K562 (cell line): ENCODE results near the gene TCF15. TPM values are rescaled to one million over a fixed set of nuclear protein-coding genes. Genes with fewer than 3 reads are reported as not detected.

Experiments used
- ATAC-seq: fragments of 200-7000 bp; cut with Tn5 transposase; 3 replicates; pipeline ENCODE4 v1.9.1; 2020; ENCODE audit warnings: moderate library complexity
- BruUV-seq: library from RNA; stranded (reverse); fragments of 400-500 nt; replicated peaks from 2 replicates; lab custom pipeline; 2021; lab: Mats Ljungman, UMichigan
- CTCF ChIA-PET: fragments of 300-600 bp; formaldehyde crosslinking; extraction: SDS; loops from one replicate; lab custom pipeline; 2021; ENCODE audit warnings: low intra/inter-chr PET ratio; lab: Yijun Ruan, JAX
- POLR2A ChIA-PET: fragments of 300-600, 350-650 bp; sonication (Branson Sonifier 250); formaldehyde crosslinking; extraction: SDS; loops from one replicate; lab custom pipeline; 2021; ENCODE audit warnings: antibody characterized with exemption, inconsistent platforms; lab: Yijun Ruan, JAX
- DNase-seq, 4 experiments: peaks; one replicate each; pipeline versions ENCODE4 v3.0.0 to v3.0.0-alpha.2; 2011 to 2018; ENCODE audit warnings: low spot score in 3 of 4, mixed read lengths in 3 of 4; ENCODE audit errors: extremely low read depth in 1 of 4
- FAIRE-seq: peaks from 2 replicates; lab custom pipeline; 2011; peaks lifted over from hg19 to GRCh38; lab: Jason Lieb, UNC
- H2AFZ ChIP-seq: 2 replicates; pipeline ENCODE4 v1.6.0; 2011; ENCODE audit warnings: low read depth, low read length, control low read depth, inconsistent platforms
- H3K27ac ChIP-seq: fragments of 200-600 bp; 3 replicates; pipeline ENCODE4 v1.8.0; 2011; ENCODE audit warnings: low read depth, mild to moderate bottlenecking, control low read depth, inconsistent platforms, low read length, moderate library complexity, mixed read lengths; ENCODE audit errors: extremely low read depth
- H3K27me3 ChIP-seq, 2 experiments: fragments of 300-600 bp in 1 of 2; 2 replicates in 1 of 2; 3 replicates in 1 of 2; pipeline versions ENCODE4 v1.6.0 to v1.8.0; 2011; ENCODE audit warnings: inconsistent platforms in 2 of 2, low read length in 2 of 2, mild to moderate bottlenecking in 1 of 2, mixed read lengths in 1 of 2, moderate library complexity in 1 of 2; ENCODE audit not compliant: control insufficient read depth in 2 of 2, insufficient read depth in 2 of 2
- H3K36me3 ChIP-seq: fragments of 300-600 bp; 3 replicates; pipeline ENCODE4 v1.8.0; 2011; ENCODE audit warnings: mild to moderate bottlenecking, low read length, inconsistent platforms; ENCODE audit not compliant: control insufficient read depth, insufficient read depth
- H3K4me1 ChIP-seq, 2 experiments: fragments of 200-600 bp in 1 of 2; replicated peaks in 1 of 2; 2 replicates in 1 of 2; 3 replicates in 1 of 2; pipeline versions ENCODE4 v1.5.1 to v1.8.0; 2011; ENCODE audit warnings: inconsistent platforms in 2 of 2, low read length in 2 of 2, mild to moderate bottlenecking in 1 of 2, mixed read lengths in 1 of 2, moderate library complexity in 1 of 2; ENCODE audit not compliant: control insufficient read depth in 2 of 2, insufficient read depth in 2 of 2
- H3K4me2 ChIP-seq: 2 replicates; pipeline ENCODE4 v1.6.1; 2011; ENCODE audit warnings: low read length, control low read depth, inconsistent platforms, mixed read lengths; ENCODE audit not compliant: insufficient read depth
- H3K4me3 ChIP-seq: fragments of 200-600 bp; sonication (generic), shearing (Covaris generic); 2 replicates; pipeline ENCODE4 v1.5.1; 2016; ENCODE audit warnings: control low read depth, inconsistent platforms
- H3K79me2 ChIP-seq: fragments of 200-600 bp; 3 replicates; pipeline ENCODE4 v1.8.0; 2011; ENCODE audit warnings: low read length, inconsistent platforms; ENCODE audit not compliant: control insufficient read depth, insufficient read depth
- H3K9ac ChIP-seq, 2 experiments: 2 replicates each; pipeline versions ENCODE4 v1.6.0 to v1.6.1; 2011; ENCODE audit warnings: low read depth in 2 of 2, low read length in 2 of 2, control low read depth in 1 of 2, inconsistent platforms in 1 of 2, mild to moderate bottlenecking in 1 of 2, mixed read lengths in 1 of 2; ENCODE audit not compliant: insufficient read depth in 1 of 2
- H3K9me1 ChIP-seq: one replicate; pipeline ENCODE4 v1.6.0; 2011; ENCODE audit warnings: inconsistent platforms, mild to moderate bottlenecking, low read length, moderate library complexity; ENCODE audit not compliant: control insufficient read depth, insufficient read depth
- H3K9me3 ChIP-seq: replicated peaks from 2 replicates; pipeline ENCODE4 v1.5.1; 2011; ENCODE audit warnings: low read depth, low read length, inconsistent platforms; ENCODE audit not compliant: control insufficient read depth, insufficient read depth
- H4K20me1 ChIP-seq: replicated peaks from 2 replicates; pipeline ENCODE4 v1.6.1; 2011; ENCODE audit warnings: low read length, inconsistent platforms, mixed read lengths; ENCODE audit not compliant: control insufficient read depth, insufficient read depth
- CC2D1A ChIP-seq: fragments of 450-650 bp; IDR thresholded peaks from 2 replicates; pipeline ENCODE4 v1.6.1; 2017; ENCODE audit warnings: mild to moderate bottlenecking
- ELF1 ChIP-seq: fragments of 200-800 bp; sonication (Bioruptor generic); IDR thresholded peaks from 2 replicates; pipeline ENCODE4 v1.6.1; 2016; ENCODE audit warnings: missing genetic modification characterization, missing compliant biosample characterization
- FOXA1 ChIP-seq: fragments of 450-650 bp; IDR thresholded peaks from 2 replicates; pipeline ENCODE4 v1.6.1; 2016; ENCODE audit warnings: mild to moderate bottlenecking, borderline replicate concordance
- FOXK1 ChIP-seq: sonication (generic); formaldehyde crosslinking; IDR thresholded peaks from 2 replicates; pipeline ENCODE4 v1.8.0; 2022; ENCODE audit warnings: missing genetic modification reagents, mild to moderate bottlenecking, borderline replicate concordance
- MED1 ChIP-seq: sonication (generic); formaldehyde crosslinking; IDR thresholded peaks from 2 replicates; pipeline ENCODE4 v1.8.1; 2023; ENCODE audit warnings: missing genetic modification reagents, borderline replicate concordance
- RFX1 ChIP-seq: fragments of 450-650 bp; IDR thresholded peaks from 2 replicates; pipeline ENCODE4 v1.6.1; 2016; ENCODE audit warnings: mild to moderate bottlenecking, moderate library complexity
- SMARCC2 ChIP-seq: fragments of 450-650 bp; IDR thresholded peaks from 2 replicates; pipeline ENCODE4 v1.6.1; 2017; ENCODE audit warnings: antibody characterized with exemption, moderate library complexity, mild to moderate bottlenecking, low read depth
- SMARCE1 ChIP-seq: fragments of 450-650 bp; IDR thresholded peaks from 2 replicates; pipeline ENCODE4 v1.7.1; 2016; ENCODE audit warnings: mild to moderate bottlenecking
- TEAD1 ChIP-seq, 2 experiments: fragments of 450-650 bp in 1 of 2; sonication (generic) in 1 of 2; formaldehyde crosslinking; IDR thresholded peaks; 2 replicates each; pipeline versions ENCODE4 v1.4.0 to v1.8.0; 2020 to 2022; ENCODE audit warnings: mild to moderate bottlenecking in 2 of 2, missing genetic modification reagents in 1 of 2
- ZEB2 ChIP-seq: fragments of 450-650 bp; IDR thresholded peaks from 2 replicates; pipeline ENCODE4 v1.6.1; 2016
- ZKSCAN8 ChIP-seq: fragments of 200-800 bp; sonication (Bioruptor generic); IDR thresholded peaks from 2 replicates; pipeline ENCODE4 v1.6.1; 2016; ENCODE audit warnings: missing genetic modification characterization, missing compliant biosample characterization
- WGBS: fragments of 100-300 bp; shearing (Covaris generic); methylation state at CpG from one replicate; pipeline ENCODE4 v1.1.6; 2016; ENCODE audit warnings: low coverage, mixed read lengths; ENCODE audit not compliant: insufficient coverage; ENCODE audit errors: missing lambda C conversion rate; 5-methylcytosine and 5-hydroxymethylcytosine counted together
- in situ Hi-C: fragments of 300-500 bp; cut with MboI; formaldehyde crosslinking; loops from 4 replicates; pipeline ENCODE4 v1.15.0; 2018; ENCODE audit warnings: inconsistent platforms, mixed read lengths
- intact Hi-C: fragments of 100-400 bp; cut with micrococcal nuclease; formaldehyde crosslinking; loops from 2 replicates; pipeline ENCODE4 v1.14.2; 2022
- polyA plus RNA-seq, 8 experiments: library from polyadenylated mRNA; depleted of rRNA in 4 of 8; stranded (reverse) in 5 of 8; unstranded in 3 of 8; fragments of >200 nt; fragmentation: Nextera tagmentation in 2 of 8; fragmentation: Illumina TruSeq in 1 of 8; extraction: Ambion mirVana in 2 of 8; extraction: Trizol in 1 of 8; gene quantifications; 2 replicates each; pipeline versions ENCODE4 v1.2.1 to v1.2.3, GENCODE V29; 2011 to 2014; ENCODE audit warnings: inconsistent platforms in 1 of 8, missing spikeins in 1 of 8
- total RNA-seq, 7 experiments: library from RNA; depleted of rRNA in 6 of 7; stranded (reverse); fragments of >200 nt in 6 of 7; fragmentation: Illumina TruSeq in 2 of 7; extraction: Trizol in 2 of 7; gene quantifications; 2 replicates each; pipeline versions ENCODE4 v1.2.1 to v1.2.3, GENCODE V29; 2011 to 2021; ENCODE audit warnings: low replicate concordance in 1 of 7
- TF ChIP-seq, protein P1 (sequence below): fragments of 200-800 bp; sonication (Bioruptor generic); IDR thresholded peaks from 2 replicates; pipeline ENCODE4 v1.6.1; 2016; ENCODE audit warnings: missing genetic modification characterization, missing compliant biosample characterization

Gene TCF15
- total and polyA plus RNA-seq, 9 of the 15 experiments (the other 6 are each of a cell fraction or from before 2014, with no cell fraction given) = 0.04 to 5.0 (median 1.2) TPM

DNA sequence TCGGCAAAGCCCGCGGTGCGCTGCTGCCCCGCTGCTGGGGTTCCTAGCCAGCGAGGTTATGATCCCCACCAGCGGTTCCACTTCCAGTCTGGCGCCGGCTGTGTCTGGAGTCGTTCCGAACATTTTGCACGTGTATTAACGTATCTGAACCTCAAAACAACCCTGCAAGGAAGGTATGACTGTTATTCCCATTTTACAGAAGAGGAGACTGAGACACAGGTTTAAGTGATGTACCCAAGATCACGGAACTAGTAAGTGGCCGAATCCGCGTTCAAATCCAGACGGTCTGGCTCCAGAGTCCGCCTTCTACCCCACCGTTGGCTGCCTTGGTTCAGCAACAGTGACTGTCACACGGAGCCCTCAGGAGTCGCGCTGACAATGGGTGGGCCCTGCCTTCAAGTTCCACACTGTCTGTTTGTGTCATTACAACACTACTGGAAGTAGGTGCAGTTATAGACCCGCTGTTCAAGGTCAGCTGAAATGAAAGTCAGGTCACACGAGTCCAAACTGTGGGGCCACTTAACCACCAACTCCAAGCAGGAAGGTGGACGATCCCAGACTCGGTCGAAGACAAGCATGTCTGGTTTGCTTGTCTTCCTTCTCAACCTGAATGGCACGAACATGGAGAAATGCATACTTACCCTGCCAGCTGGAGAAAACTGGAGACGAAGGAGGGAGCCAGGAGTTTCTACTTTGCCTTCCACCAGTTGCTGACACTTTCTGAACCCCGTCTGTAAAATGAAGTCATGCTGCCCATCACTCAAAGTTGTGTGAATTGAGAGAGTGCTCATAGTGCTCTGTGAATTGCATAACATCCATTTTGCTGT lies 43.7 kb upstream of the TCF15 start:
- DNase-seq (peak in 3 of 4 experiments; percentile 31 to 40 (median 33)), FAIRE-seq (peak; percentile 19), ATAC-seq (no peak; the same call in 2 of the 3 replicates)
- intact Hi-C loops = loop anchor here (2.0 kb wide), 1 partner anchor 75 kb away; no protein-coding TSS in a partner anchor
- BruUV-seq = TSS peak; percentile 94
- ChIA-PET POLR2A (interaction anchor here (1.0 to 2.3 kb wide), 2 partner anchors 11 to 14 kb away, joined by 3 to 8 read pairs; no protein-coding TSS in a partner anchor), CTCF (interaction anchor here (0.6 to 3.2 kb wide), 4 partner anchors 14 to 99 kb away, joined by 3 to 22 read pairs (median 3); no protein-coding TSS in a partner anchor)
- Histone ChIP-seq H3K27me3 (no peaks in the 10 kb centered on the region), H3K9me1 (no peaks in the 10 kb centered on the region), H3K9ac (peak overlapping the region; percentile 83 to 92), H3K27ac (peak overlapping the region; percentile 91), H3K4me2 (peak overlapping the region; percentile 85), H2AFZ (peak overlapping the region; percentile 61), H3K4me3 (peak overlapping the region; percentile 70), H3K79me2 (peaks cover 40% of the 10 kb centered on the region), H4K20me1 (no peaks in the 10 kb centered on the region), H3K36me3 (peaks cover 22% of the 10 kb centered on the region), H3K9me3 (no peaks in the 10 kb centered on the region), H3K4me1 (peaks cover 39 to 46% of the 10 kb centered on the region in 2 experiments)
- in situ Hi-C loops = loop anchor here (5.0 kb wide), 1 partner anchor 73 kb away; no protein-coding TSS in a partner anchor
- WGBS = 13% methylated on average over 9 of the region's 31 CpGs
- TF ChIP-seq ELF1 (tag) (0 out of 2 replicates have a peak, but pooled peaks have one; percentile 22), ZEB2 (0 out of 2 replicates have a peak, but pooled peaks have one; percentile 24), TEAD1 (CRISPR knock-in tag; IDR thresholded peaks at IDR 0.05) (no peak), RFX1 (no peak), CC2D1A (peak; percentile 67), FOXA1 (no peak), ZKSCAN8 (CRISPR knock-in tag) (peak; percentile 32; the same call in 1 of the 2 replicates), FOXK1 (CRISPR knock-in tag) (peak; percentile 94; the same call in 1 of the 2 replicates), SMARCC2 (0 out of 2 replicates have a peak, but pooled peaks have one; percentile 48), SMARCE1 (peak; percentile 69), MED1 (CRISPR knock-in tag) (no peak)
- TF ChIP-seq, protein P1, sequence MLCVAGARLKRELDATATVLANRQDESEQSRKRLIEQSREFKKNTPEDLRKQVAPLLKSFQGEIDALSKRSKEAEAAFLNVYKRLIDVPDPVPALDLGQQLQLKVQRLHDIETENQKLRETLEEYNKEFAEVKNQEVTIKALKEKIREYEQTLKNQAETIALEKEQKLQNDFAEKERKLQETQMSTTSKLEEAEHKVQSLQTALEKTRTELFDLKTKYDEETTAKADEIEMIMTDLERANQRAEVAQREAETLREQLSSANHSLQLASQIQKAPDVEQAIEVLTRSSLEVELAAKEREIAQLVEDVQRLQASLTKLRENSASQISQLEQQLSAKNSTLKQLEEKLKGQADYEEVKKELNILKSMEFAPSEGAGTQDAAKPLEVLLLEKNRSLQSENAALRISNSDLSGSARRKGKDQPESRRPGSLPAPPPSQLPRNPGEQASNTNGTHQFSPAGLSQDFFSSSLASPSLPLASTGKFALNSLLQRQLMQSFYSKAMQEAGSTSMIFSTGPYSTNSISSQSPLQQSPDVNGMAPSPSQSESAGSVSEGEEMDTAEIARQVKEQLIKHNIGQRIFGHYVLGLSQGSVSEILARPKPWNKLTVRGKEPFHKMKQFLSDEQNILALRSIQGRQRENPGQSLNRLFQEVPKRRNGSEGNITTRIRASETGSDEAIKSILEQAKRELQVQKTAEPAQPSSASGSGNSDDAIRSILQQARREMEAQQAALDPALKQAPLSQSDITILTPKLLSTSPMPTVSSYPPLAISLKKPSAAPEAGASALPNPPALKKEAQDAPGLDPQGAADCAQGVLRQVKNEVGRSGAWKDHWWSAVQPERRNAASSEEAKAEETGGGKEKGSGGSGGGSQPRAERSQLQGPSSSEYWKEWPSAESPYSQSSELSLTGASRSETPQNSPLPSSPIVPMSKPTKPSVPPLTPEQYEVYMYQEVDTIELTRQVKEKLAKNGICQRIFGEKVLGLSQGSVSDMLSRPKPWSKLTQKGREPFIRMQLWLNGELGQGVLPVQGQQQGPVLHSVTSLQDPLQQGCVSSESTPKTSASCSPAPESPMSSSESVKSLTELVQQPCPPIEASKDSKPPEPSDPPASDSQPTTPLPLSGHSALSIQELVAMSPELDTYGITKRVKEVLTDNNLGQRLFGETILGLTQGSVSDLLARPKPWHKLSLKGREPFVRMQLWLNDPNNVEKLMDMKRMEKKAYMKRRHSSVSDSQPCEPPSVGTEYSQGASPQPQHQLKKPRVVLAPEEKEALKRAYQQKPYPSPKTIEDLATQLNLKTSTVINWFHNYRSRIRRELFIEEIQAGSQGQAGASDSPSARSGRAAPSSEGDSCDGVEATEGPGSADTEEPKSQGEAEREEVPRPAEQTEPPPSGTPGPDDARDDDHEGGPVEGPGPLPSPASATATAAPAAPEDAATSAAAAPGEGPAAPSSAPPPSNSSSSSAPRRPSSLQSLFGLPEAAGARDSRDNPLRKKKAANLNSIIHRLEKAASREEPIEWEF (CRISPR knock-in tag) = no peak
